Stimulated activated naive B cell treated with anti-CD40 and anti-IgM and Interleukin-4, amounts not matched to agents 10 μg/mL and 1 μg/mL and 100 μg/mL, for 72 hours (primary cell): Measurements from ENCODE around the gene PTPRD.
"Not testable (repeated sequence)": the region's sequence is repeated elsewhere in the genome, so short reads cannot be mapped to it uniquely, and the experiment has no call there.

ENCODE experiments used
- ATAC-seq, 2 donors: fragments of 150-1000 bp; cut with Tn5 transposase; replicated peaks; 2 replicates each; pipeline ENCODE4 v1.10.0; 2021; ENCODE audit warnings: moderate library complexity in 1 of 2
- DNase-seq: peaks from one replicate; pipeline ENCODE4 v3.0.0; 2021
- H3K27ac Mint-ChIP-seq: one replicate; pipeline ENCODE4 v1.8.0; 2022; ENCODE audit warnings: mild to moderate bottlenecking, mixed read lengths
- H3K27me3 Mint-ChIP-seq, 2 donors: one replicate each; pipeline ENCODE4 v1.8.0; 2022; ENCODE audit warnings: mixed read lengths in 2 of 2
- H3K36me3 Mint-ChIP-seq, 2 donors: one replicate each; pipeline ENCODE4 v1.8.0; 2022; ENCODE audit warnings: mixed read lengths in 2 of 2, mild to moderate bottlenecking in 1 of 2
- H3K4me1 Mint-ChIP-seq, 2 donors: one replicate each; pipeline ENCODE4 v1.8.0; 2022; ENCODE audit warnings: mixed read lengths in 2 of 2, mild to moderate bottlenecking in 1 of 2
- H3K4me3 Mint-ChIP-seq, 2 donors: one replicate each; pipeline ENCODE4 v1.8.0; 2022; ENCODE audit warnings: mild to moderate bottlenecking in 2 of 2, mixed read lengths in 2 of 2, moderate library complexity in 1 of 2
- H3K9me3 Mint-ChIP-seq, 2 donors: one replicate each; pipeline ENCODE4 v1.8.0; 2022; ENCODE audit warnings: mixed read lengths in 2 of 2, mild to moderate bottlenecking in 1 of 2

PTPRD gene

DNA sequence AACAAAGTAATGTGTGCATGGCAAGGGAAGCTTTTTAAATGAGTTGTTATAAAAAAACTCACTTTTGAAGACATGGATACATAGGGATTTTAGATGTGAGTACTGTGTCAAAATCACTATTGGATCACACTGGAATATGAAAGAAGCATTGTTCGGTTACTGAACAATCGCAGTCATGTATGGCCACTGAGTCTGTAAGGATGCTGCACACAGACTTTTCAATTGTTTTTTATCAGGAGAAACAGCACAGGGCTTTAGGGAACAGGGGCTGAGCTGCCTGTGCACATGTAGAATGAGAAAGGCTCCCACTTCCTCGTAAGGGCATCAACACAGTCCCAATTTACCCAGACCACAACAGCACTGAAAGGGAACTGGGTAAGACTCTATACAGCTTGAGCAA is 1479.3 kb downstream of the PTPRD start:
- no peak overlapping the region for H3K27ac Mint-ChIP-seq
- ATAC-seq: no peak
- H3K9me3 Mint-ChIP-seq: no peaks in the 10 kb centered on the region
- no peaks in the 10 kb centered on the region for H3K36me3 Mint-ChIP-seq
- no peak for DNase-seq
- no peaks in the 10 kb centered on the region for H3K4me1 Mint-ChIP-seq
- H3K27me3 Mint-ChIP-seq: no peaks in the 10 kb centered on the region
- no peak overlapping the region for H3K4me3 Mint-ChIP-seq

DNA sequence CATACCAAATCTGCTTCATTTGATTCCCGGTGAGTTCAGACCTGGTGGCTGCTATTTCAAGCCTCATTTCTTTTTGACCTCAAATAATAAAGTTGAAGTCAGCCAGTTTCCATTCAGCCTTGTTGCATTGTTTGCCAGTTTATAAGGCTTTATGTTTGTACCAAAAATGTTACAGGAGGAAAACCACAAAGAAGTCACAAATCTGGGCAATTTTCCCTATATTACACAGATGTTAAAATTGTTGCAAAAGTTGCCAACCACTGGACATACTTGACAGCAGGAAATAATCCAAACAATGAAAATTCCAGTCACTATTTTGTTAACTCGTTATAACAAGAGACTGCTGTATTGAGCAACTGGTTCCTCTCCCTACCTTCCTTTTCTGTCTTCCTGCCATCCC is 1488.2 kb downstream of the PTPRD start:
- no peaks in the 10 kb centered on the region for H3K36me3 Mint-ChIP-seq
- DNase-seq (no peak), ATAC-seq (no peak)
- H3K27ac Mint-ChIP-seq: no peak overlapping the region
- H3K9me3 Mint-ChIP-seq: no peaks in the 10 kb centered on the region
- H3K4me3 Mint-ChIP-seq: no peak overlapping the region
- no peaks in the 10 kb centered on the region for H3K4me1 Mint-ChIP-seq
- H3K27me3 Mint-ChIP-seq: no peaks in the 10 kb centered on the region

DNA sequence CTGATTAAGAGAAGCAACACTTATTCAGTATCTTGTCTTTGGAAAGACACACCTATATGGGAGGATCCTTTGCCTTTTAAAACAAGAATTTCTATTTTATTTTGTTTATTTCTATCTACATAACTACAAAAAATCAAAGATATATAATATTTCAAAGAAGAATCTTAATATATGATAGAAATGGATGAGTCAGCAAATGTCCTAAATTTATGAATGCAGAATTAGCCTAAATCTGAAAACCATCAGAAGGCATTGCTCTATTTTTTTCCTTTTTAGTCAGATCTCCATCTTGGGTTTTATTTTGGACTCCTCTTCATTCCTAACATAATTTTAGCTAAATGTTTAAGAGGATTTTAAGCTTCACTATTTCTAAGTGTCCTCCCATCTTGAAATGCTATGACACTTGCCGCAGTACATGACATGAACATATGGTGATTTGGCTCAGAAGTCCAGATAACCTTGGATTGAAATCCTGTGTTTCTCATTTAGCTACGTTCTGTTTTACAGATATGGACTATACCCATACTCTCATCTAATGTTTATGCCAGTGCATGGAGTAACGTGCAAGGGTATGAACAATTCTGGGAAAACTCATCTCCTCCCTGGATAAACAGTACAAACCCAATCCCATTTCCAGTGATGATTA is 1490.4 kb downstream of the PTPRD start:
- no peak for ATAC-seq
- Mint-ChIP-seq H3K4me1 (no peaks in the 10 kb centered on the region), H3K4me3 (no peak overlapping the region), H3K36me3 (no peaks in the 10 kb centered on the region), H3K27me3 (no peaks in the 10 kb centered on the region), H3K27ac (no peak overlapping the region), H3K9me3 (no peaks in the 10 kb centered on the region)
- DNase-seq: no peak

DNA sequence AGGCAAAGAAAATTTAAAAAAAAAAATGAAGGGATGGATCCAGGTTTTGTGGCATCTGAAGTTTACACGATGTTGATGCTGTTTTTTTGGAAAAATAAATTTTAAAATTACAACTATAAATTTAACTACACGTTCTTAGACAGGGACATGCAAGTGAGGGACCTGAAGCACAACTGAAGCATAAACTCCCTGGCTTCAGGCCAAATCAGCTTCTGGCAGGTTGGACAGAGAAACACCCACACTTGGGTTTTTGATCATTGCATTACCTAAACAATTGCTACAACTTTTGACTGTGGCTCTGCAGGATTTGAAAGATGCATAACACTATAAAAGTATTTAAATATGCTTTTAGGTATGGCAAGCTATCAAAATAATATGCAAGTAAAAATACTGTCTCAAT is 1494.9 kb downstream of the PTPRD start:
- H3K27me3 Mint-ChIP-seq: no peaks in the 10 kb centered on the region
- H3K36me3 Mint-ChIP-seq: no peaks in the 10 kb centered on the region
- H3K9me3 Mint-ChIP-seq: no peaks in the 10 kb centered on the region
- no peak overlapping the region for H3K27ac Mint-ChIP-seq
- DNase-seq: no peak
- ATAC-seq: no peak
- H3K4me1 Mint-ChIP-seq: no peaks in the 10 kb centered on the region
- H3K4me3 Mint-ChIP-seq: no peak overlapping the region

DNA sequence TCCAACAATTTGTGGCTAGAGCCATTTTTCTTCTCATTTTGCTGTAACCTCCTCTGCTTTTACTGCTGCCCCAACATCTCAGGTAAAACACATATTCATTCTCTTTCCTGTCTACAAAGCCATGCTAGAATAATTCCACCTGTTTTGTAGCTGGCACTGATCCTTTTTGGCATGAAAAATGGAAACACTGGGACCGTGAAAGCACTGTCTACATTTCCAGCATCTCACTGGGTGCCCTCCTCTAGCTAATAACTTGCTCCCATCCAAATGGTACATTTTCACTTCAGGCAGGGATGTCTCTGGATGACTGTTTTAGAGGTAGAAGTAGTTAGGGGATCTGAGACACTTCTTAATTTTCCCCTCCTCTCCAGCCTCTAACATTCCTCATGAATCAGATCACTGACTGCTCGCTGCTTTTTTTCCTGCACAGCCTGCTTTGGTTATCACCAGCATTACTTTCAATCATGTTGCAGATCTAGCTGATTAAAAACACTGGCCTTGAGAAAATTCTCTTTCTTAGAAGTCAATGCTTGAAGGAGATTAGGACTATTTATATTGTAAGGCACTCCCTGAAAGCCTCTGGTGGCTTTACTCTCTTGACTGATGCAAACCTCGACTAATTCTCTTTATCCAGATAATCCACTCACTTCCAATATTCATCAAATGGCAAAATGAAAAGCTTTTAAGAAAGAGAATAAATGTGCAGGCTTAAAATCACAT is 1500.6 kb downstream of the PTPRD start:
- no peaks in the 10 kb centered on the region for H3K36me3 Mint-ChIP-seq
- H3K27ac Mint-ChIP-seq: no peak overlapping the region
- no peaks in the 10 kb centered on the region for H3K4me1 Mint-ChIP-seq
- H3K27me3 Mint-ChIP-seq: no peaks in the 10 kb centered on the region
- H3K4me3 Mint-ChIP-seq: no peak overlapping the region
- DNase-seq: no peak
- no peak for ATAC-seq
- peaks cover 0 to 3% of the 10 kb centered on the region in 2 donors for H3K9me3 Mint-ChIP-seq

DNA sequence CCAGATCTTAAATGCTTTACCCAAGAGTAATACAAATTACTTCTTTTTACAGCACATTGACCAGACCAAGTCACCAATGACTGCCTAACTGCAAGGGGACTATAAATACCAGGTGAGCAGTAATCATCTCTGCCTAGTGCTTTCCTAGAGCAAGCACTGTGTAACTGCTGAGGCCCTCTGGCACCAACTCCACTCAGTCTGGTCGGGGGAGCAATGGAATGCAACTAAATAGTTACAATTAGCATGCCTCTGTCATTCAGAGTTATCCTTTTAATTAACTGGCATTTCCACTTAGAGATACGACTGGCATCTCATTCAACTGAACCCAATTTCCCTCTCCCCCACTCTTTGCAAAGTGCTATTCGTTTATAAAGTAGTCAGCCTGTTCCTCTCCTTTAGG is 1504.2 kb downstream of the PTPRD start:
- Mint-ChIP-seq H3K9me3 (peaks cover 0 to 3% of the 10 kb centered on the region in 2 donors), H3K27ac (no peak overlapping the region), H3K36me3 (no peaks in the 10 kb centered on the region), H3K27me3 (no peaks in the 10 kb centered on the region), H3K4me3 (no peak overlapping the region), H3K4me1 (no peaks in the 10 kb centered on the region)
- DNase-seq (no peak), ATAC-seq (no peak)

DNA sequence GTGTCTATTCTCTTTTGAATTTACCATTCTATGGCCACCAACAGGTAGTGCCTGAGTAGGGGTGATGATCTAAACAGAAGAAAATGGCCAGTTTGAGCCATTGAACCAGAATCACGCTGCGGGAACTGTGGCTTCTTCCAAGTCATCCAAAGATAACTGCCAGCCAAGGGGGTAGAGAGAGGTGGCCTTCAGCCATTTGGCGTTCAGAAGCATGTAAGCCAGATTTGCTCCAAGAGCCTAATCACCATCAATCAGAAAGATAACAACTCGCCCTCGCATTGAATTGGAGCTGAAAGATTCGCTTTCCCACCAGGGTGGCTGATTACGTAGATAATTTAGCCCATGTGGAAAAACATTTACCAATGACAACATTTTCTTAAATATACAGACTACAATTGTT is 1510.5 kb downstream of the PTPRD start:
- H3K36me3 Mint-ChIP-seq: no peaks in the 10 kb centered on the region

DNA sequence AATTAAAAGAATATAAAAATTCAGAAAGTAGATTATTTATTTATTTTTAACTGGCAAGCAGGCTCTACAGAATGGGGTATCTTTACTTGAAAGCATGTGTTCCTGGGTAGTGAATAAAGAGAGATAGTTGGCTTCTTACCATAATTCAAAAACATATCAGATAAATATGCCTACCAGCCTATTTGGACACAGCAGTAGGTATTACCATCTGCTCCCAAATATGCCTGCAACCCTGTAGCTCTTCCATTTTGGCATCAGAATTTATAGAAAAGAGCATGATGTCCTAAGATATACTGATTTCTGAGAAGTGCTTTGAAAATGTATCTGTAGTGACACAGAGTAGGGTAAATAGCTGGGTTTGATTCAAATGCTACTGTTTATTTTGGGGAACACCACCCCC is 1512.7 kb downstream of the PTPRD start:
- H3K4me1 Mint-ChIP-seq: no peaks in the 10 kb centered on the region
- ATAC-seq (no peak), DNase-seq (no peak)
- no peaks in the 10 kb centered on the region for H3K36me3 Mint-ChIP-seq
- no peak overlapping the region for H3K27ac Mint-ChIP-seq
- H3K4me3 Mint-ChIP-seq: no peak overlapping the region
- H3K27me3 Mint-ChIP-seq: no peaks in the 10 kb centered on the region
- peaks cover 0 to 3% of the 10 kb centered on the region in 2 donors for H3K9me3 Mint-ChIP-seq

More for the DNA sequence above, 1510.5 kb downstream of the PTPRD start:
- no peak overlapping the region for H3K4me3 Mint-ChIP-seq
- no peak for DNase-seq
- no peak overlapping the region for H3K27ac Mint-ChIP-seq
- H3K27me3 Mint-ChIP-seq: no peaks in the 10 kb centered on the region
- no peak for ATAC-seq
- peaks cover 0 to 2% of the 10 kb centered on the region in 2 donors for H3K9me3 Mint-ChIP-seq
- no peaks in the 10 kb centered on the region for H3K4me1 Mint-ChIP-seq

DNA sequence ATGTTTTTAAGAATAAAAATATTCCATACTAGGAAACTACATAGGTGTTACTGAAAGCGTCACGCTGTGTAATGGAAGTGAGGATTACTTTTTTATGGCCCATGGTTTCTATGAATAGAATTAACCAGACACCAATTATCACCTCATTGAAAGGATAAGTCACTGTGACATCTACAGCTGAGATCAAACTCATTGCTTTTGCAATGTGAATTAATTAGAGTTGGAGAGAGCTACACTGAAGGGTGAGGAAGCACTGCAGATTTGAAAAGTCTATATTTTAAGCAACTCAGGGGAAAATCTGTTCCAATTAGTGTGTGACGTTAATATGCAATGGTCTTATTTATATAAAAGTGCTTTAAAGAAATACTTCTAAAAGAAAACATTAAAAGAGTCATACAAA is 1513.2 kb downstream of the PTPRD start:
- no peaks in the 10 kb centered on the region for H3K4me1 Mint-ChIP-seq
- no peak overlapping the region for H3K4me3 Mint-ChIP-seq
- H3K27ac Mint-ChIP-seq: no peak overlapping the region
- H3K36me3 Mint-ChIP-seq: no peaks in the 10 kb centered on the region
- no peak for ATAC-seq
- DNase-seq: no peak
- no peaks in the 10 kb centered on the region for H3K27me3 Mint-ChIP-seq
- H3K9me3 Mint-ChIP-seq: peaks cover 0 to 4% of the 10 kb centered on the region in 2 donors

DNA sequence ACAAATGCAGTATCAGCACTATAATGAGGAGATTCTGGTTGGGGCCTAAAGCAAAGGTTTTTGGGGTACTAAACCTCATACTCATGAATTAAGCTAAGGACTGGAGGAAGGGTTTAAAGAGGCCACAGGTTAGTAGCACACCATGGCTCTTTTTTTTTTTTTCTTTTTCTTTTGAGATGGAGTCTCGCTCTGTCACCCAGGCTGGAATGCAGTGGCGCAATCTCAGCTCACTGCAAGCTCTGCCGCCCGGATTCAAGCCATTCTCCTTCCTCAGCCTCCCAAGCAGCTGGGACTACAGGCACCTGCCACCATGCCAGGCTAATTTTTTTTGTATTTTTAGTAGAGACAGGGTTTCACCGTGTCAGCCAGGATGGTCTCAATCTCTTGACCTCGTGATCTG is 1515.5 kb downstream of the PTPRD start:
- ATAC-seq, H3K36me3 Mint-ChIP-seq, DNase-seq, H3K27me3 Mint-ChIP-seq, H3K27ac Mint-ChIP-seq, H3K9me3 Mint-ChIP-seq, H3K4me1 Mint-ChIP-seq, H3K4me3 Mint-ChIP-seq: not testable (repeated sequence)

DNA sequence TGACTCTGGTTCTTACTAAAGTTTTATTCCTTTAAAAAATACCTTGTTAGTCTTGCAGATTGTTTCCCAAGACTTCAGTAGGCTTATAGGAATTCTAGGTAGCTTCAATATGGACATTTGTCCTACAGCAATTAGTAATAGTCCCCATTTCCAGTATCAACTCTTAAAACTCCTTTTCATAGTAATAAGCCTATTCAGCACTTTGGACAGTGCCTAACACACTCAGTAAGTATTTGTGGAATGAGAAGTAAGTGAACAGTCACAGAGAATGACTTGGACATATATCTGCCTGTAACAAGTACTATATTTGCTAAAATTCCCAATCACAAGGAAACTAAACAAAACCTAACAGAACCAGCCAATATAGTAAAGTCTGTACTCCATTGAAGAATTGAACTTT is 1521.4 kb downstream of the PTPRD start:
- Mint-ChIP-seq H3K27me3 (no peaks in the 10 kb centered on the region), H3K27ac (no peak overlapping the region), H3K4me1 (no peaks in the 10 kb centered on the region), H3K4me3 (no peak overlapping the region), H3K9me3 (peaks cover 0 to 7% of the 10 kb centered on the region in 2 donors), H3K36me3 (no peaks in the 10 kb centered on the region)
- ATAC-seq (no peak), DNase-seq (no peak)

DNA sequence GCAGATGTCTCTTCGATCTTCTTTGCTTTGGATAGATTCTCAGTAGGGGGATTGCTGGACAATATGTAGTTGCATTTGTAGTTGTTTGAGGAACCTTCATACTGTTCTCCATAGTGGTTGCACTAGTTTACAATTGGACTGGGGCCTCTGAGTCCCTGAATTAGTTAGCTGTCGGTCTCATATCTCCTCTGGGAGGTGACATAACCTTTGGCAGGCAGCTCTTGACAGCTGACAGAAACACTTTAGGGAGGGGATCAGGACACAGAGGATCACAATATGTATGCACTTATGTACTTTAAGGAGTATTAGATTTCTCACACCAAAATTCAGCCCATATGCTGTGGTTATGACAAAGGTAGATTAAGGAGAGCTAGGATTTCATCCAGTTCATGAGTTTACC is 1533.3 kb downstream of the PTPRD start:
- Mint-ChIP-seq H3K4me1 (no peaks in the 10 kb centered on the region), H3K9me3 (peaks cover 4 to 8% of the 10 kb centered on the region in 2 donors), H3K27me3 (no peaks in the 10 kb centered on the region), H3K4me3 (no peak overlapping the region), H3K27ac (no peak overlapping the region), H3K36me3 (no peaks in the 10 kb centered on the region)
- no peak for DNase-seq
- ATAC-seq: no peak

DNA sequence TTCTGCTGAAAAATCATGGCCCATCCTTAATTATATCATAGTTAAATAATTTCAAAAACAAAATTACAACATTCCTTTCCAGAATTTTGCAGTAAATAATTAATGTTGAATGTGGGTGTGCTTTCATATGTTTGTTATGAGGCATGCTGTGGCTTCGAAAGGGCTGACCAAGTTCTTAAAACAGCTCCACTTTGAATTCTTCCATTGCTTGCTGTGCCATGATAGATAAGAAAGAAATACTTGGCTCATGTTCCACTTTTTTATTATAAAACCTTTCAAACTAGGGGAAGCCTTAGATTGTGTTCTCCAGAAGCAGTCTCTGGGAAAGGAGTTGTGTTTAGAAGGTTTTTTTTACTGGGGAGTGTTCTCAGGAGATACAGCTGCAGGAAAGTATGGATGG is 1534.5 kb downstream of the PTPRD start:
- Mint-ChIP-seq H3K36me3 (no peaks in the 10 kb centered on the region), H3K9me3 (peaks cover 4 to 6% of the 10 kb centered on the region in 2 donors), H3K27ac (no peak overlapping the region), H3K4me1 (no peaks in the 10 kb centered on the region), H3K4me3 (no peak overlapping the region), H3K27me3 (no peaks in the 10 kb centered on the region)
- no peak for DNase-seq
- ATAC-seq: no peak

DNA sequence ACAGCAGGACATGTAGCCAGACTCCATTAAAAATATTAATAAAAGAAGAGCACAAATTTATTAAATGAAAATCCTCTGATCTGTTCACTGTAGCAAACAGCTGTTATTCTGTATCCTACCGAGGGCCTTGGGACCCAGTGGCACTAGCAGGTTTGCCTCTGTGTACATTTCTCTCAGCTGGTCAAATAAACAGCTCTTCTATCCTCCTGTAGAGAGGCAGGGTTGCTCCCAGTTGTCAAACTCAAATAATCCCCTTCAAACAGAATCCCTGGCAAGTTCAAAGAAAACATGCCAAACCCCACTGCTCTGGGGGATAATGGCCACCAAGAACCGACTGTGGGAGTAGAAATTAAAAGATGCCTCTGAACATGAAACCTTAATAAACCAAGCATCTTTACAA is 1551.2 kb downstream of the PTPRD start:
- no peaks in the 10 kb centered on the region for H3K36me3 Mint-ChIP-seq
- H3K27ac Mint-ChIP-seq: no peak overlapping the region
- no peaks in the 10 kb centered on the region for H3K9me3 Mint-ChIP-seq
- ATAC-seq: no peak
- H3K4me1 Mint-ChIP-seq: no peaks in the 10 kb centered on the region
- no peak for DNase-seq
- H3K4me3 Mint-ChIP-seq: no peak overlapping the region
- H3K27me3 Mint-ChIP-seq: no peaks in the 10 kb centered on the region

DNA sequence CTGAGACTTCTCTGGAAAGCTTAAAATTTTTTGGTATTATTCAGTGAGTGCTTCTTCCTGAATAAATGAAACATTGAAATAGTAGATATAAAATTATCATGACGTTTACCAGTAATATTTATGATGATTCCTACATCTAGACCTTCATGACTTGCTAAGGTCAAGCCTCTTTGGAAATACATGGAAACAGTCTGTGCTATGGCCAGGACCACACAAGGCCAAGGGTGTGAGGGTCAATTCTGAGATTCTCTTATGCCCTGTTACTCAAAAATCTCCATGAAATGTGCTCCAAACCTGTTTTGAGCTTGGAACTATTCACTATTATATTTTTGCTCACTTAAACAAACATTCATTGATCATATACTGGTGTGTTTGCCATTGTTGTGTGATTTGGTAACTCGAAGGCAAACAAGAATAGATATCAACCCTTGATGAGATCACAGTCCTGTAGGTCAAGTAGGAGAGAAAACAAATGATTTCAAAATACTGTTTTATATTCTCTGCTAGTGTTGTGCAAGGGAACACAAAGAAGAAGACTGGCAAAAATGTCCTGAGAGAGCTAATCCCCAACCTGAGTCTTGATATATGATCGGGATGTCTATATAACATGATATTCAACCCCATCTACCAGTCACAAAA is 1558.3 kb downstream of the PTPRD start:
- Mint-ChIP-seq H3K4me1 (no peaks in the 10 kb centered on the region), H3K27ac (no peak overlapping the region), H3K27me3 (no peaks in the 10 kb centered on the region), H3K4me3 (no peak overlapping the region), H3K9me3 (peaks cover 0 to 1% of the 10 kb centered on the region in 2 donors), H3K36me3 (no peaks in the 10 kb centered on the region)
- ATAC-seq (no peak), DNase-seq (no peak)
